ENCODE results near the gene PTK6.

PTK6 gene

DNA sequence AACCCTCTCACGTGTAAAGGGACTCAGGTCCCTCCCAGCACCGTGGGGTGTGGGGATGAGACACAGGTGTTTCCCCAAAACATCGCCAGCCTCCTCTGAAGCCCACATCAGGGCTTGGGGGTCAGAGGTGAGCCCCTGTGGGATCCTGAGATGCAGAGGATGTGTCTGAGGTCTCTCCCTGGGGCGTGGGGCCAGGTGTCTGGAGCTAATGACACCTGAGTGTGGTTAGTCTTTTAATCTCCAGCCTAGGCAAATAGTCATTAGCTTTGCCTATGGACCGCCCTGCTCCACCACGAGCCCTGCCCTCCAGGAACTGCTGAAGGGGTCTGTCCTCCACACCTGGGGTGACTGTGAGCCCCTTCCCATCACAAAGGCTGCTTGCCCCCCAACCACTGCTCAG is 8.6 kb upstream of the PTK6 start:
- in situ Hi-C loops (cut with MboI; ENCODE audit: low sequenced_read_pairs) = no loop called here

DNA sequence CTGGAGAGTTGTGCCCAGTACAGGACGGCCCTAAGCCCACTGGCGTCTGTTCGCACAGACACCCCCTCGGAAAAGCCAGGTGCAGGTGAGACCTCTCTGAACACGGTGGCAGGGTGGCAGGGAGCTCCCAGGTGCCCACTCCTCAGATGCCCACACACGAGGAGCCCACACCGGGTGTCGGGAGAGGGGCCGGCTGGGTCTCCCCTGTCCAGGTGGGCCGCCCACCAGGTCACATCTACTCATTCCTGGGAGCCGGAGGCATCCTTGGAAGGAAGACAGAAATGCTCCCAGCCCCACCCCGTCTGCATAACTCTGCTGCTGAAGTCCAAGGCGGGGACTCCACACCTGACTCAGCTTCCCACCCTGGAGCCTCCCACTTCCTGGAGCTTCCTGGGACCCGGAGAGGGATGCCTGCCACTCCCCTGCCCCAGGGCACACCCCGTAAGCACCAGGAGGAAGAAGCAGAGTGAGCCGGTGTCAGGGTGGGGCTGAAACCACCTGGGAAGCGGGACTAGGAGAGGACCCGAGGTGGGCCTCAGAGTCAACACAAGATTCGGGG is 7.9 kb upstream of the PTK6 start:
- in situ Hi-C loops (cut with MboI; ENCODE audit: low sequenced_read_pairs) = no loop called here

DNA sequence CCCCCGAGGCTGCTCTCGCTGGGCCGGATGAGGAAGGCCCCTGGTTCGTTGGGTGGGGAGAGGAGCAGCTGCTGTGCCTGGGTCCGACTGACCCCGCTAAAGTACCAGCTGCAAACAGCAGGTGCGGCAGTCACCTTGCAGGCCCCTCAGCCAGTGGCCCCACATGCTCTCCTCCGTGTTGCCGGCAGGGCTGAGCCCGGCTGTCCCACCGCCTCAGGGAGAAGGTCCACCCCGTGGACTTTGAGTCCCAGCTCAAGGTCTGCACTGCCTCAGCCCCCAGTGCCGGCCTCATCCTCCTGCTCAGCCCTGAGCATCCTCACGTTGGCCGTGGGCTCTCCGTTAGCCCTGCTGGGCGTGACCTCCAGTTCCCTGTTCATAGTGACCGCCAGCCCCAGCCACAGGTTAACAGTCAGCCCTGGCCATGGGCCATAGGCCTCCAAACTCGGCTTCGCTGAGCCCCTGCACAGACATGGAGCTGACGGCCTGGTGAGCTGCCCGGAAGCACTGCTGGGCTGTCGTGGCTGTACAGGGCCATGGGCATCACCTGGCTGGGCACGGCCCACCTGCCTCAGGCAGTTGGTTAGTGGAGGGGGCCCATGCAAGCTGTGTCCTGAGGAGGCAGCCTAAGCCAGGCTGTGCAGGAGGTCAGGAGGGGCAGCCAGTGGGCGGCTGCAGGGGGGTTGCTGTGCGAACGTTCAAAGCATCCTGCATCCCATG is 7.2 kb upstream of the PTK6 start:
- in situ Hi-C loops (cut with MboI; ENCODE audit: low sequenced_read_pairs) = no loop called here

DNA sequence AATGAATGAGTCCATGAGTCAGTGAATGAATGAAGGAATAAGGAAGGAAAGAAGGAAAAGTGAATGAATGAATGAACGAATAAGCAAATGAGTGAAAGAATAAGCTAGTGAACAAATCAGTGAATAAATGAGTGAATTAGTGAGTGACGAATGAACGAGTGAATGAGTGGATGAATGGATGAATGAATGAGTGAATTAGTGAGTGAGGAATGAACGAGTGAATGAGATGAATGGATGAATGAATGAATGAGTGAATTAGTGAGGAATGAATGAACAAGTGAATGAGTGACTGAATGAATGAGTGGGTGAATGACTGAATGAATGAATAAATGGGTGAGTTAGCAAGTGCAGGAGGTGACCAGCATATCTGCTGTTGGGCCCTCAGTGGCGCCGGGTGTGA is 6.6 kb upstream of the PTK6 start:
- in situ Hi-C loops (cut with MboI; ENCODE audit: low sequenced_read_pairs) = no loop called here

DNA sequence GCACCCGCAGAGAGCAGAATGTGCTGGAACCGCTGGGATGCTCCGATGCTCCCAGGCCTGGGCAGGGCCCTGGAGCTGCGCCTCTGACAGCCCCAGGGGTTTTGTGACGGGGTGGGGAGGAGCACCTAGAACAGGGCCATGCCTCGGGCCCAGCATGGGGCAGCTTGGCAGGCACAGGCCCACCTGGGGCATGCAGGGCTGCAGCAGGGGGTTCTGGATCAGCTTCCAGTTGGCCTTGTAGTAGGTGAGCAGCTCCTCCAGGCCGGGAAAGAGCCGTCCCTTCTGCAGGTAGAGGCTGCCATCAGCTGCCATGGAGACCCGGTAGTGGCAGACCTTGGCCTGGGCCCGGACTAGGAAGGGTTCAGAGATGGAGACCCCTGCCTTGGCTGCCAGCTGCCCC is 6.0 kb upstream of the PTK6 start:
- in situ Hi-C loops (cut with MboI; ENCODE audit: low sequenced_read_pairs) = no loop called here

DNA sequence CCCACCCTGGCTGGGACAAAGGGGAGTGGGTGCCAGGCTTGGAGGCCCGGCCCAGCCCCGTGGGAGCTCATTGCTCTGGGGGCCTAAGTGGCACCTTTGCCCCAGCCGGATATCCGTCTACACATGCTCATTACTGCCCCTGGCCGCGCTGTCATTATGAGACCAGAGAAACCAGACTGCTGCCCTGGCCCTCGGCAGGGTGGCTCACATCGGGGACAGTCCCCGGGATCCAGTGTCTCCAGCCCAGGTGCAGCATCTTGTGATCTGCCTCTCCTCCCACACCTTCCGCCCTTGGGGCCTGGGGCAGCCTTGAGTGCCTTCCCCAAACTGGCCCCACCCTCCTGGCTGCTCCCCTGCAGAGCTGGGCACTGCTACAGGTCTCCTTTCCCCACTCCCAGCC is 5.5 kb upstream of the PTK6 start:
- in situ Hi-C loops (cut with MboI; ENCODE audit: low sequenced_read_pairs) = no loop called here

DNA sequence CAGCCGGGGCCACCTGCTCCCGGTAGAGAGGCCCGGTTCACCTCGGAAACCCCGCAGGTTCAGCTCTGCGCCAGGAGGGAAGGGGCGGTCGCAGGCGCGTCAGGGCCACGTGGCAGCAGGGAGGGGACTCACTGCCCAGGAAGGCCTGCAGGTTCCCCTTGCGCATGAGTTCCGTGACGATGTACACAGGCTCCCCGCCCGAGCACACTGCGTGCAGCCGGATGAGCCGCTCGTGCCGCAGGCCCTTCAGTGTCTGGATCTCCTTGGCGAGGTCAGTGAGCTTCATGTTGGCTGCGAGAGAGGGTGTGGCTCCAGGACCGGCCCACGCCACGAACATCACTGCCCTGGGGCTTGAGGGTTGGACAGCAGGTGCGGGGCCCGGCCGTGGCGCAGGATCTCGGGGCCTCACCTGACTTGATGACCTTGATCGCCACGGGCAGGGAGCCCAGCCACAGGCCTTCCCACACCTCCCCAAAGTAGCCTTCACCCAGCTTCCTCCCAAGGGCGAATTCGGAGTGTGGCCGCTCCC is 4.9 kb upstream of the PTK6 start:
- in situ Hi-C loops (cut with MboI; ENCODE audit: low sequenced_read_pairs) = no loop called here

DNA sequence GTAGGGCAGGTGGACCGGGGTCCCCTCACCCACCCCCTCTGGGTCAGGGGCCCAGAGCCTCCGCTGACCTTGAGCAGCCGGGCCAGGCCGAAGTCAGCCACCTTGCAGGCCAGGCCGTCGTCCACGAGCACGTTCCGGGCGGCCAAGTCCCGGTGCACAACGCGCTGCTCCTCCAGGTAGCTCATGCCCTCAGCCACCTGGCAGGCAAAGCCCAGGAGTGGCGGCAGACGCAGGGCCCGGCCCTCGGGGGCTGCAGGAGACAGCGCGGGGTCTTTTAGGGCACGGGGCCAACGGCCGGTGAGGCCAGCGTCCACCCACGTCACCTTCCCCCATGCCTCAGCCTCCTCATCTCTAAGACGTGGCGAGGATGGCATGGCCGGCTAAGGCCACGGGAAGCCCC is 4.2 kb upstream of the PTK6 start:
- in situ Hi-C loops (cut with MboI; ENCODE audit: low sequenced_read_pairs) = no loop called here

DNA sequence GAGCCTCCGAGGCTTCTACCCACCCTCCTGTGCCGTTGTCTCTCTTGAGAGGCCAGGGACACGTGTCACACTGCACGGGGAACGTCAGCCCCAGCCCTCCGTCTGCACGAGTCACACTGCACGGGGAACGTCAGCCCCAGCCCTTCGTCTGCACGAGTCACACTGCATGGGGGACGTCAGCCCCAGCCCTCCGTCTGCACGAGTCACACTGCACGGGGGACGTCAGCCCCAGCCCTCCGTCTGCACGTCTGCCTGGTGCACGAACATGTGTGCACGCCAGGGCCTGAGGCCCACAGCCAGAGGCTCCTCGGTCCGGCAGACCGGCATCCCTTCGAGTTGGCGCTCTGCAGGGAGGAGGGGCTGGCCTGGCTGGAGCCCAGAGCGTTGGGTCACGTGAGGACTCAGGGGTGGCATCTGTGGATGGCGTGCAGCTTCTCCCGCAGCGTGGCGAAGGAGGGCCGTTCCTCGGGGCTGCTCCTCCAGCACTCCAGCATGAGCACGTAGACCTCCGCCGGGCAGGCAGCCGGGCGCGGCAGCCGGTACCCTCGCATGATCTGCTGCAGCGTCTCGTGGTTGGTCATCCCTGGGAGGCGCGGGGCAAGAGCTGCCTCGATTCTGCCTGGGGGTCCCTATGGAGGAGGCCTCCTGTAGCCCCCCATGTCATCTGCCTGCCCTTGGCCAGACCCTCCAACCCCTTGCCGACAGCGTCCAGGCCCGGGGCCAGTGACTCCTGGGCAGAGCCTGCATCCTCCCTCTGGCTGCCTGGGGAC is 3.4 kb upstream of the PTK6 start:
- in situ Hi-C loops (cut with MboI; ENCODE audit: low sequenced_read_pairs) = no loop called here

DNA sequence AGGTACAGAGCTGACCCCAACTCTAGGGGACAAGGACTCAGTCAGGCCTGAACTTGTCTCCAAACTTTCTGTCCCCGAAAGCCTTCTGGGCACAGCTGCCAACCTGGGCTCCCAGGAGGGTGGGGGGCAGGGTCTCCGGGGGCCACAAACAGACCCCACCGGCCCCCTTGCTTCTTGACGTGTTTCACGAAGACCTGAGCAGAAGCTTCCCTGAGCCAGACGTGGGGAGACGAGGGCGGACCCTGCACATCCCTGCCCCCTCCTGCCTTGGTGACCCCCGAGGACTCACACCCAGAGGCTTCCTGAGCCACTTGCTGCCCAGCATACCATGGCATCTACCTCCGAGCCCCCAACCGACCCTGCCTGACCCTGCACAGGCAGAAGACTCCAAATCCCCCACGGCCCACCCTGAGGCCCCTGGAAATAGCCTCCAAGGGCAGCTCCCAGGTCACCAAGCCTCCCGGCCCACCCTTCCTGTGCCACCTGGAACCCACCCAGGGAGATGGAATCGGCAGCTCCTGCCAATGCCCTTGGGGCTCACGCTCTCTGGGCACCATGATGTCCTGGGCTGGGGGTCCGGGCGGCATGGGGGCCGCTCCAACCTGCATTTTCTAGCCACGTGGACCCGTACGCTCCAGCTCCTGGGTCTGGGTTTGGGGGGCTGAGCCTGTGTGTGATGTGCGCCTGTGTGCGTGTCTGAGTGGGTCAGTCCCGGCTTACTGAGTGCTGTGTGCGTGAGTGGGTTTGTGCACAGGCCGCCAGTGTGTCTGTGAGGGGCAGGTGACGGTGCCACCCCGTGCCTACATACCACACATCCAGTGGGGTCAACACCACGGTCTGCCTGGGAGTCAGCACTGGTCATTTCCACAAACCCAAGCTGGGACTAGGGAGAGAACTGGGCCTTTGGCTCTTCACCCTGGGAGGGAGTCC is 2.5 kb upstream of the PTK6 start:
- in situ Hi-C loops (cut with MboI; ENCODE audit: low sequenced_read_pairs) = no loop called here

DNA sequence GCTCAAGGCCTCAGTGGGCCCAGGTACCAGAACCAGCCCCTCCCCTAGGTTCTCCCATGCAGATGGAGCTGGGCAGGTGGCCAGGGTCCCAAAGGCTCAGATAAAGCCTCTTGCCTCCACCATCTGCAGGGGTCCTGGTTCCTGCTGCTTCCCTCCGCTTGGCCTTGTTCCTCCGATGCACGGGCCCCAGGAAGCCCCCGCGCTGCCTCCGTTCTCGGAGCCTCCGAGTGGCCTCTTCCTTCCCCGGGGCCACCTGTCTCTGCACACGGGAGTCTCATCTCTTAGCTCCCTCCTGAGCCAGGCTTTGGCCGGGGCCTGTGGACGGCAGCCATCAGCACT is 1.9 kb upstream of the PTK6 start:
- in situ Hi-C loops (cut with MboI; ENCODE audit: low sequenced_read_pairs) = no loop called here

DNA sequence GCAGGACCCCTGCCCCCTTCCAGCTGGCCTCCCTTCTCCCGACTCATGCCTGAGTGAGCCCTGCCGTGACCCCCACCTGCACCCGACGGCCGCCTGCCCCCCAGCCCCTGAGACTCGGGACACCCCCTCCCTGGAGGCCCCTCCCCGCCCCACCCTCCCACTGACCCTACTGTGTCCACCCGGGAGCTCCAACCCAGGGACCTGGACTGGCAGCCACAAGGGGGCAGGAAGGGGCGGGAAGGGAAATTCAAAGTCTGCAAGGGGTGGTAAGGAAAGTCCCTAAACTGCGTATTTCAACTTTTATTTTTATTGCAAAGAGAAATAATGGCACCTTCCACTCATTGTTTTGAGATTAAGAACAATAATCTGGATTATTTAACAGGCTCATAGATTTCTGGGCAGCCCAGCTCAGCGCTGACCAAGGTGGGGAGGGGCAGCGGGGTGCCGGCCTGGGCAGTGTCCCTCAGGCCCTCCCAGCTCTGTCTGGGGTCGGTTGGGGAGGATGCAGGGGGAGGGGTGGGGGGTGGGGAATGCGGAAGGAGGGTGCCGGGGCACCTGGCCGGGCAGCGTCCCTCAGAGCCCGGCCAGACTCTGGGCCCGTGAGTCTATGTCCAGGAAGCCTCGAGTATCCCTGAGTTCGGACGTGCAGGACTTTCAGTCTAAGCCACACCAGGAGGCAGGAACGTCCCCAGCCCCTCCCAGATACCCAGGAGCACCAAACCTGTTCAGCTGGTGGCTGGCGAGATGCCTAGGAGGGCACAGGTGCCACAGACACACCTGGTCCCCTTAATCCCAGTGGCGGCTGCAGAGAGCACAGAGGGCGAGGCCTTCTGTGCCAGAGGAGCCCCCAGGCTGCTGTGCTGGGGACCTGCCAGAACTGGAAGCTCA is 1.3 kb upstream of the PTK6 start:
- in situ Hi-C loops (cut with MboI; ENCODE audit: low sequenced_read_pairs) = no loop called here

DNA sequence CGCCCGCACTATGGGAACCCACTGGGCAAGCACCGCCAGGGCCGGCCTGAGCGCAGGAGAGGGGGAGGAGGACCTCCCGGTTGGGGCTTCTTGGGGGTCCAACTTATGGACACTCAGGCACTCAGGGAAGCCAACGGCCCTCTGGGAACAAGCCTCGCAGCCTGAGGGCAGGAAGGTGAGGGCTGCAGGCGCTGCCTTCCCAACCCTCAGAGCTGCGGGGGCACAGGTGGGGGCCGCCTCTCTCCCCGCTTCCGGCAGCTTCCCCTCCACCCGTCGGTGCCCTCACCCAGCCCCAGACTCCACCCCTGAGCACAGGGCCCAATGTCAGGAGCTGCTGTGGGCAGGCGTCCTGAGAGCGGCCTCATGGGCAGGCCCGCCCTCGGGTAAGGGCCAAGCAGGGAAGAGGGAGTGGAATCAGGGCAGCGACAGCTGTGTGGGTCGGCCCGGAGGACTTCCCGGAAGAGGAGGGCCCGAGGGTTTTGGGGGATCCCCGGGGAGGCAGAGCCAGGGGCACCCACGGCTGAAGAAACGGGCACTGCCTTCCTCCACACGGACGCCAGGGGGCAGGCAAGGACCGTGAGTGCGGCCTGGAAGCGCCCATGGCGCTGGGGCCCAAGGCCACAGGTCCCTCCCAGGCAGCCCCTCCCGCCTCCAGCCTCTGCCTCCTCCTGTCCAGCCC is 488 bp upstream of the PTK6 start:
- in situ Hi-C loops (cut with MboI; ENCODE audit: low sequenced_read_pairs) = no loop called here

DNA sequence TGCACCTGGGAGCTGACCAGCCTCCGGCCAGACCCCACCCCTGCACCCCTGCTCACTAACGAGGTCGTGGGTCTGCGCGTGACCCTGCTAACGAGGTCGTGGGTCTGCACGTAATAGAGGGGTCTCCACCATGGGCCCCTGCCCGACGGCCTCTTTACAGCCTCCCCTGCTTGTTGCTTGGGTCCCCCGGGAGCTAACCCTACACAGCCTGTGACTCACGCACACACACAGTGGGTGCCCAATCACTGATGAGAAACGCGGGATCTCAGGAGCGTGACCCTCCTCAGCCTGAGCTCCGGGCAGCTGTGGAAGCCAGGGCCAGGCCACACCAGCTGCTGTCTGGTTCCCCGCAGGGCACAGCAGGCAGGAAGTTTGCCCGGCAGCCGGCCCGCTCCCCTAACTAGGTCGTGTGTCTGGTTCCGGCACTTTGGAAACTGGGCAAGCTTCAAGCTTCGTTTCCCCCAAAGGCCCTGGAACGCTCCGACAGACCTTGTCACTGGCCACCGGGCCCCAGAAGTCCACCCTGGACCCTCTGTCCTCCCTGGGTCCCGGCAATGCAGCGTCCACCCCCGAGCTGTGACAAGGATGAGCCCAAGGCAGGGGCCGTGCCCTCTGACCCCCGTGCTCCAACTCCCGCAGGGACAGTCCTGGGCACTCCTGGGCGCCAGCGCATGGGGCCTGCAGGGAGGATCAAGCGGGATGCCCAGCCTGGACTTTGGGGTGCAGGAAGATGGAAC is 767 bp downstream of the PTK6 start:
- in situ Hi-C loops (cut with MboI; ENCODE audit: low sequenced_read_pairs) = no loop called here

DNA sequence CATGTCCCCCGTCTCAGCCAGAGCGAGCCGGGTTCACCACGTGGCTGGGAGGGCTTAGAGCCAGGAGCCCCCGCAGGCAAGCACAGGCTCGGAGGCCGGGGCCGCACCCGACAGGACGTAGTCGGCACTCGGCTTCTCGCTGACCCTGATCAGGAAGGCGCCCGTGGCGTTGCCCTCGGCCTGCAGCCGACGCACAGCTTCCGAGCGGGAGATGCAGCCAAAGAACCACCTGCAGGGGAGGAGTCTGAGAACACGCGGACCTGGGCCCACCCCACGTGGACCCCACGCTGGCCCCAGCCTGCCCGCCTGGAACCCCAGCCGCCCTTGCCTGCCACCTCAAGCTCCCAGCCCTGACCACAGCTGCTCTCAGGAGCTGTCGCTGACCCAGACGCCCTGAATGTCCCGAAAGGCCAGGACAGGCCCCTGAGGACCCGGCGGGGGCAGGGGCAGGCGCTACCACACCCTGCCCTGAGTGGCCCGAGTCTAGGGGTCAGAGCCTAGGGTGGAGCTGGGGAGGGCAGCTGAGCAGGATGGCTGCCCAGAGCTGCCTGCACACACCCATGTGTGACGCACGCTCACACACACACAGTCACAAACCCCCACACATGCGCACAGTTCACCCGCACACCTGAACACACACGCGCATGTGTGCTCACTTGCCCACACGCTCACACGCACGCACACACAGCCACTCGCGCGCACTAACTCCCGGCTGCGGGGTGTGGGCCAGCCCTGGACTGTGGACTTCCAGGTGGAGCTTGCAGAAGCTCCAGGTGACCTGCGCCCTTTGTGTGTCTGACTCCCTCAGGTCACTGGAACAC is 2.1 kb downstream of the PTK6 start:
- in situ Hi-C loops (cut with MboI; ENCODE audit: low sequenced_read_pairs) = no loop called here

DNA sequence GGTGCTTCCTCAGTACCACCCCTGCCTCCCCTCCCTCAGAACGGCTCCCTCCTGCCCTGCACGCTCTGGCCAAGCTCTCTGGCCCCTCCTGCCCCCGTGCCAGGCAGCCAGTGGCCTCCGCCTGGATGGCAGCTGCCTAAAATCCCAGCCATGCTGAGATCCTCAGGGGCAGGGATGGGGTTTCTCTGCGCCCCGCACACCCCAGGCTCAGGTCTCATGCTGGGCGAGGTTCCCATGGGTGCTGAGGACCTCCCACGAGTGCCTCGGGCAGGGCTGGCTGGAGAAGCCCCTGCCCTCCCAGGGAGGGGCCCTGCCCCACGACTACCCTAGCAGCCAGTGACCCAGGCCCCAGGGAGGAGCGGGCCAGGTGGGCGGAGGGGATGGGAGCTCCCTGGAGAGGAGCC is 2.7 kb downstream of the PTK6 start:
- in situ Hi-C loops (cut with MboI; ENCODE audit: low sequenced_read_pairs) = no loop called here

DNA sequence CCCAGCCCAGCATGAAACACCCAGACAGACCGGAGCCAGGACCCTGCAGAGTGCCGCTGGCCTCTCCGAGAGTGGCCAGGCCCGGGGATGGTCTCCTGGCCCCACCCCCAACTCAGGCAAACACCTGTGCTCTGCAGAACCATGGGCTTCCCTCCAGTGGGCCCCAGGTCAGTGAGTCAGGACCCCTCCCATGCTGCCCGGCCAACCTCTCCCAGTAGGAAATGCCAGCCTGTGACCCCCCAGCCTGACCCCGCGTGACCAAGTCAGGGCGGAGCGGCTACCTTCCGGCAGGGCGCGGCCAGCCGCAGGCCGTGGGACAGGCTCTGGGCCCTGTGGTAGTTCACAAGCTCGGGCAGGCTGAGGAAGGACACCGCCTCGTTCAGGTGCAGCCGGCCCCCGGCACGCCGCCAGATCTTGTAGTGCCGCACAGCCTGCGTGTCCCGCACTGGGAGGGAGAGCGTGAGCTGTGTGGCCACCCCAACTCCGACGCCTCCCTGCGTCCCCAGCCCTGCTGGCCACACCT is 3.2 kb downstream of the PTK6 start:
- in situ Hi-C loops (cut with MboI; ENCODE audit: low sequenced_read_pairs) = no loop called here

DNA sequence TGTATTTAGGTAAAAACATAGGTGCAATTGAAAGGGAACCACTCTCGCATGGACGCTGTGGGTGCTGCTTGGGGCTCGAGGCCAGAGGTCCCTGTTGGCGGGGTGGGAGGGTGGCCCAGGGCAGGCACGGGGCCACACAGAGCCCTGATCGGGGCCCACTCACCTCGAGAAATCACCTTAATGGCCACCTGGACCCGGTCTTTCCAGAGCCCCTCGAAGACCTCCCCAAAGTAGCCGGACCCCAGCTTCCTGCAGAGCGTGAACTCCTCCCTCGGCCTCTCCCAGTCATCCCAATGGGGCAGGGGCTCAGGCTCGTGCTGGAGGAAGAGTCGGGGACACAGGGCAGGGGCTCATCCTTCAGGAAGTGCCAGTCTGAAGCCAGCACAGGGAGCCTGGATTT is 3.8 kb downstream of the PTK6 start:
- in situ Hi-C loops (cut with MboI; ENCODE audit: low sequenced_read_pairs) = no loop called here
